ENCODE results near the gene PLEKHB1.

GRCh38 chr11:73655686-73656085, 9.3 kb downstream of the PLEKHB1 start:
- TF ChIP-seq CTCF (IDR thresholded peaks at IDR 0.05) (no peak), POLR2A (IDR thresholded peaks at IDR 0.05) (no peak)

All from transverse colon (tissue), 3 donors.